ENCODE measurements around the gene PAX5. TPM values are rescaled to one million over a fixed set of nuclear protein-coding genes. Genes with fewer than 3 reads are reported as not detected.
A peak's percentile ranks its signal among the peaks of the same experiment; 100 is the strongest.

PAX5 gene
- polyA plus RNA-seq, 2 of the 4 experiments (the other 2 are of a cell fraction), result not detected

GRCh38 chr9:36847781-36848673 lies 186.0 kb downstream of the PAX5 start:
- Histone ChIP-seq H3K9me3 (no peaks in the 10 kb centered on the region), H3K27ac (no peak overlapping the region), H3K4me1 (no peaks in the 10 kb centered on the region), H3K4me3 (no peak overlapping the region), H3K4me2 (no peak overlapping the region)
- DNase-seq (ENCODE audit: low read depth in 1 of 2, low spot score in 1 of 2), result no peak
- peak in 1 of 2 experiments; percentile 23; a peak in 2 of 6 replicates for ATAC-seq
- FAIRE-seq, result no peak
- no peak for TF ChIP-seq HOXB13 (CRISPR knock-in tag; IDR thresholded peaks at IDR 0.05; ENCODE audit: low read depth)
- TF ChIP-seq, protein P1, sequence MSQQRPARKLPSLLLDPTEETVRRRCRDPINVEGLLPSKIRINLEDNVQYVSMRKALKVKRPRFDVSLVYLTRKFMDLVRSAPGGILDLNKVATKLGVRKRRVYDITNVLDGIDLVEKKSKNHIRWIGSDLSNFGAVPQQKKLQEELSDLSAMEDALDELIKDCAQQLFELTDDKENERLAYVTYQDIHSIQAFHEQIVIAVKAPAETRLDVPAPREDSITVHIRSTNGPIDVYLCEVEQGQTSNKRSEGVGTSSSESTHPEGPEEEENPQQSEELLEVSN (IDR thresholded peaks at IDR 0.05; ENCODE audit: borderline replicate concordance, low read depth), result no peak
- TF ChIP-seq, protein P2, sequence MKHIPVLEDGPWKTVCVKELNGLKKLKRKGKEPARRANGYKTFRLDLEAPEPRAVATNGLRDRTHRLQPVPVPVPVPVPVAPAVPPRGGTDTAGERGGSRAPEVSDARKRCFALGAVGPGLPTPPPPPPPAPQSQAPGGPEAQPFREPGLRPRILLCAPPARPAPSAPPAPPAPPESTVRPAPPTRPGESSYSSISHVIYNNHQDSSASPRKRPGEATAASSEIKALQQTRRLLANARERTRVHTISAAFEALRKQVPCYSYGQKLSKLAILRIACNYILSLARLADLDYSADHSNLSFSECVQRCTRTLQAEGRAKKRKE (CRISPR knock-in tag; IDR thresholded peaks at IDR 0.05; ENCODE audit: low read depth), result no peak
- no peak for TF ChIP-seq POLR2AphosphoS2 (conservative IDR thresholded peaks at IDR 0.05; ENCODE audit: low read length)
- no peak for TF ChIP-seq JUN (IDR thresholded peaks at IDR 0.05)
- TF ChIP-seq EHMT2 (IDR thresholded peaks at IDR 0.05; ENCODE audit: low read depth), result no peak
- ChIA-PET POLR2A (no interaction called here), CTCF (no interaction called here)
- WGBS (ENCODE audit: missing lambda C conversion rate), result 32% methylated on average over 11 of the region's 22 CpGs

GRCh38 chr9:36846621-36847020 lies 187.4 kb downstream of the PAX5 start:
- no peak overlapping the region for H3K4me3 ChIP-seq
- no peak for TF ChIP-seq FOSL2 (IDR thresholded peaks at IDR 0.05)
- no peak for TF ChIP-seq FOSL2 (CRISPR knock-in tag; IDR thresholded peaks at IDR 0.05)
- TF ChIP-seq JUN (IDR thresholded peaks at IDR 0.05), result no peak
- no peak for TF ChIP-seq BCL3 (IDR thresholded peaks at IDR 0.05)
- TF ChIP-seq, protein P2 (CRISPR knock-in tag; IDR thresholded peaks at IDR 0.05; ENCODE audit: low read depth), result no peak
- TF ChIP-seq MAZ (IDR thresholded peaks at IDR 0.05; ENCODE audit: borderline replicate concordance, low read depth, low read length), result no peak
- TF ChIP-seq CHD4 (IDR thresholded peaks at IDR 0.05; ENCODE audit: borderline replicate concordance), result no peak
- TF ChIP-seq CEBPB (IDR thresholded peaks at IDR 0.05), result no peak
- no peak for TF ChIP-seq ZSCAN20 (CRISPR knock-in tag; IDR thresholded peaks at IDR 0.05)
- no peak for TF ChIP-seq HOXB13 (CRISPR knock-in tag; IDR thresholded peaks at IDR 0.05; ENCODE audit: low read depth)
- no peak for TF ChIP-seq PHF8 (IDR thresholded peaks at IDR 0.05; ENCODE audit: borderline replicate concordance, low read depth)
- H3K4me1 ChIP-seq, result no peaks in the 10 kb centered on the region
- H3K9me3 ChIP-seq, result no peaks in the 10 kb centered on the region
- CTCF ChIA-PET, result no interaction called here
- POLR2A ChIA-PET, result no interaction called here
- FAIRE-seq, result no peak
- ATAC-seq, result no peak
- H3K27ac ChIP-seq, result no peak overlapping the region
- no peak for DNase-seq (ENCODE audit: low read depth in 1 of 2, low spot score in 1 of 2)
- no peak overlapping the region for H3K4me2 ChIP-seq
- 57% methylated on average over 8 of the region's 8 CpGs for WGBS (ENCODE audit: missing lambda C conversion rate)

DNA sequence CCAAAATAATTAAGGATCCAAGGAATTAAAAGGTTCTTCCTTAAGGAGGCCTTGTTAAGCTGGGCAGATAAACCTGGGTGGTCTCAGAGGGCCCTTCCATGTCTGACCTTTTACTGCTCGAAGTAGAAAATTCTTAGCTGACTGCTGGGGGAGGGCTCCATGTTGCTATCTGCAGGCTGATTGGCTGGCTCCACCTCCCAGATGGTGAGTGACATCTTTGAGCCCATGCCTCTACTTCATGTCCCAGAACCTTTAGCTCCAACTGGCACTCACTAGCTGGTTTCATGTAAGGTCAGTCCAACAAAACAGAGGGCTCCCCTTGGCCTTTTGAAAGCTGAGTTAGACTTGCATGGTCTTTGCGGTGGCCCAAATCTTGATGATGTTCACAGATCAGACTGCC lies 188.2 kb downstream of the PAX5 start:
- TF ChIP-seq CHD2 (IDR thresholded peaks at IDR 0.05; ENCODE audit: low read length, partially characterized antibody) (no peak), RNF2 (IDR thresholded peaks at IDR 0.05; ENCODE audit: borderline replicate concordance, low read depth) (no peak), POLR2AphosphoS2 (conservative IDR thresholded peaks at IDR 0.05; ENCODE audit: low read length) (no peak), MAFK (IDR thresholded peaks at IDR 0.05; ENCODE audit: partially characterized antibody) (no peak), HDAC2 (IDR thresholded peaks at IDR 0.05) (no peak), PHF8 (IDR thresholded peaks at IDR 0.05; ENCODE audit: borderline replicate concordance, low read depth) (no peak), FOXS1 (CRISPR knock-in tag; IDR thresholded peaks at IDR 0.05) (no peak), PBX3 (IDR thresholded peaks at IDR 0.05) (no peak), ZSCAN20 (CRISPR knock-in tag; IDR thresholded peaks at IDR 0.05) (no peak), EP300 (IDR thresholded peaks at IDR 0.05) (no peak), MAX (IDR thresholded peaks at IDR 0.05) (no peak), MYC (IDR thresholded peaks at IDR 0.05; ENCODE audit: borderline replicate concordance, low read length) (no peak), HOXB13 (CRISPR knock-in tag; IDR thresholded peaks at IDR 0.05; ENCODE audit: low read depth) (no peak), ZNF302 (CRISPR knock-in tag; IDR thresholded peaks at IDR 0.05) (no peak), ZFP36 (IDR thresholded peaks at IDR 0.05; ENCODE audit: borderline replicate concordance, partially characterized antibody) (no peak), NPAS2 (CRISPR knock-in tag; IDR thresholded peaks at IDR 0.05; ENCODE audit: borderline replicate concordance) (no peak), JUN (IDR thresholded peaks at IDR 0.05) (no peak)
- no peak for ATAC-seq
- H3K4me2 ChIP-seq, result no peak overlapping the region
- no peak overlapping the region for H3K4me3 ChIP-seq
- no peak overlapping the region for H3K27ac ChIP-seq
- WGBS (ENCODE audit: missing lambda C conversion rate), result 82% methylated on average over 2 of the region's 2 CpGs
- no peaks in the 10 kb centered on the region for H3K4me1 ChIP-seq
- FAIRE-seq, result no peak
- DNase-seq (ENCODE audit: low read depth in 1 of 2, low spot score in 1 of 2), result no peak
- POLR2A ChIA-PET, result no interaction called here
- no peaks in the 10 kb centered on the region for H3K9me3 ChIP-seq
- CTCF ChIA-PET, result interaction anchor here (0.8 to 4.1 kb wide), 5 partner anchors 9 to 17 kb away, joined by 3 to 21 read pairs (median 3); no protein-coding TSS in a partner anchor

Measured in A549 (cell line).